GM18867 (cell line): ENCODE measurements around the gene SETBP1.

ENCODE experiments used
- ATAC-seq: cut with Tn5 transposase; IDR thresholded peaks from one replicate; pipeline ENCODE4 v1.9.1; 2021; ENCODE audit warnings: mild to moderate bottlenecking, moderate library complexity; ENCODE audit not compliant: unreplicated experiment

The SETBP1 gene

GRCh38 chr18:44957025-44957424 lies 276.3 kb downstream of the SETBP1 start:
- ATAC-seq = no peak

- ATAC-seq = no peak
Observed at GRCh38 chr18:44957461-44957860, 276.8 kb downstream of the SETBP1 start.

DNA sequence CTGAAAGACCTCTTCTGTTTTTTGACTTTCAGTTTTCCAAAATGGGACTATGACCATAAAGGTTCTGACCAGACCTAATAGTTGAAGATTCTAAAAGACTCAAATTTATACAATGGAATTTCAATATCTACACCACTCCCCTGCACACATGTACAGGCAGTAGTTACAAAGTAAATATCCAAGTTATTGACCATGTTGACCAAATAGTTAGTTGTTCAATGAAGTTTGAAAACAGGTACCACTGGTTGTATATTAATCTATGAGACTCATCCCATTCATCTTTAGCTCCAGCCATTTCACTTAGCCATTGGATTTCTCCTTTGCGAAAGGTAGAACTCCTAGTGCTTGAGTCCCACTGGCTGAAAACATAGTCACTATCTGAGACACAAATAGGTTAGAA lies 277.4 kb downstream of the SETBP1 start:
- ATAC-seq = no peak

GRCh38 chr18:44958455-44958854 lies 277.8 kb downstream of the SETBP1 start:
- no peak for ATAC-seq

GRCh38 chr18:44959013-44959412 lies 278.3 kb downstream of the SETBP1 start:
- no peak for ATAC-seq

DNA sequence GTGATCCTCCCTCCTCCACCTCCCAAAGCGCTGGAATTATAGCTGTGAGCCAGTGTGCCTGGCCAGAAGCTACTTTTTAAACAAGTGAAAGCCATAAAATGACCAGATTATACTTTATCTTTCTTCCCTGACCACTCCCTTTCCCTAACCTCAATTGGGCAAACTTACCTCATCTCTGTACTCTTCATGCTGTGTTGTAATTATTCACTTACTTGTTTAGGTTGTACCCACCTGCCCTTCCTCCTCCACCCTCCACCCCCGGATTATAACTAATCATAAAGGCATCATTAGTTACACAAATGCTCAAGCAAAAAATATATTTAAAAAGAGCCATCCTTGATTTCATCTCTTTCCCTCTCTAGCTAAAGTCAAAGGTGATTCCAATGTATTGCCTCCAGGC lies 279.9 kb downstream of the SETBP1 start:
- ATAC-seq = no peak

- ATAC-seq = peak; percentile 67
Observed at GRCh38 chr18:44961288-44961995, 280.8 kb downstream of the SETBP1 start.

DNA sequence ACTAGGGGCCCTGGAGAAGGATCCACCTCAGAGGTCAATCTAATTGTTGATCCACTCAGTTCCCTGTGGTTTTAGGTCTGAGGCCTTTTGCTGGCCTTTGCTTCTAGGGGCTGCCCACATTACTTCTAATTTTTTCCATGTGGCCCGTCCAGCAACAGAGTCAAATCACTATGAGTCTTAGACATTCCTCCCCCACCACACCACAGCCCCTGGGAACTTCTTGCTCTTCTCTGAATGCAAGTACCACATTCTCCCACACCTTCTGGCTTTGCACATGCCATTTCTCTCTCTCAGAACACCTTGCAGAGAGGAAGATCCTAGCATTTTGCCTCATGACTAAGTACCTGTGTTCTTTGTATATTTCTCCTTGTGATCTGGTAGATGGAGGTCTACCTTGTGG lies 286.9 kb downstream of the SETBP1 start:
- ATAC-seq = no peak

- no peak for ATAC-seq
Observed at GRCh38 chr18:44968336-44968735, 287.6 kb downstream of the SETBP1 start.

GRCh38 chr18:44969214-44969795 lies 288.6 kb downstream of the SETBP1 start:
- ATAC-seq = no peak

DNA sequence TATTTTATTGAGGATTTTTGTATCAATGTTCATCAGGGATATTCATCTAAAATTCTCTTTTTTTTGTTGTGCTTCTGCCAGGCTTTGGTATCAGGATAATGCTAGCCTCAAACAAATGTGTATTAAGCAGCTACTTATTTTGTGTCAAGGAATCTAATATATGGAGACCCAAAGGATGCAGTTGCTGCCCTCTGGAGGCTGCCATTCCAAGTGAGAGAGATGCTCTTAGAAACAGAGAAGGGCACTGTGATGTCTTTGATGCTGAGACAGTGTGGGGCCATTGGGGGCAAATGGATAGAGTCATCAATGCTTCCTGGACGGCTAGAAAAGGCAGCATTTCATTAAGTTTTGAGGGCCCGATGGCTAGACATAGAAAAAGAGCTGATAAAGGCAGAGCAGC lies 292.6 kb downstream of the SETBP1 start:
- no peak for ATAC-seq

- ATAC-seq = no peak
Observed at GRCh38 chr18:44974174-44974573, 293.5 kb downstream of the SETBP1 start.

DNA sequence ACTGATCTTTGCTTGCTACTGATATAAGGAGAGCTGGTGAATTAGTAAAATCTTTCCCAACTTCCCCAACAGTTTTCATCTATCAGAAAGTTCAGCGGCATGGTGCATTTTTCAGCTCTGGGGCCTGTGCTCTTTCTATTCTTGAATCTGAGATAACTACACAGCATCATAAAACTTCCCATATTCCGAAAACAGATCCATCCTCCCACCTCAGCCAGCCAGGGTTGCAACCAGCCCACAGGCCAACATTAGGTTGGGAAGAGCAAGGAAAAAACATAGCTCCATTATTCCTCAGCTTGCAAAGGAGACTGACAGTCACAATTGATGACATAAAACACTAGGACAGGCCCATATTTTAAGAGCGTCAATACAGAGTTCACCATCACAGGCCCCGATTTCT lies 297.2 kb downstream of the SETBP1 start:
- ATAC-seq = no peak

- ATAC-seq = no peak
Observed at GRCh38 chr18:44979748-44980147, 299.1 kb downstream of the SETBP1 start.

DNA sequence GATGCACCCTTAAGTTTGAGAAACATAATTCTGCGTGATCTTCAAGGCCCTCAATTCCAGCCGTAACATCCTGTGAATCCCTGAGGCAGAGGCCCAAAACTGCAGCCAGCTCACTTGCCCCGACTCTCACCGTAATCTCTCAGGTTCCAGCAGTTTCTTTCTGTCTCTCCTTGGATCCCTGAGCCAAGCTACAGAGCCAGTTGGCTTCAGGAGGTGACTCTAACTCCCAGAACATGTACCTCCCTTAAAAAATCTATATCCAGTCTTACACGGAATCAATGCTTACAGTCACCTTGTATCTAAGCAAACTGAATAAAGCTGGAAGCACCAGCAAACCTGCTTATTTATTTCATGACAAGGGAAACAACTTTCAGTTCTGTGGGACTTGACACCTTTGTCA lies 300.4 kb downstream of the SETBP1 start:
- ATAC-seq = no peak

GRCh38 chr18:44986933-44987332 lies 306.2 kb downstream of the SETBP1 start:
- no peak for ATAC-seq

DNA sequence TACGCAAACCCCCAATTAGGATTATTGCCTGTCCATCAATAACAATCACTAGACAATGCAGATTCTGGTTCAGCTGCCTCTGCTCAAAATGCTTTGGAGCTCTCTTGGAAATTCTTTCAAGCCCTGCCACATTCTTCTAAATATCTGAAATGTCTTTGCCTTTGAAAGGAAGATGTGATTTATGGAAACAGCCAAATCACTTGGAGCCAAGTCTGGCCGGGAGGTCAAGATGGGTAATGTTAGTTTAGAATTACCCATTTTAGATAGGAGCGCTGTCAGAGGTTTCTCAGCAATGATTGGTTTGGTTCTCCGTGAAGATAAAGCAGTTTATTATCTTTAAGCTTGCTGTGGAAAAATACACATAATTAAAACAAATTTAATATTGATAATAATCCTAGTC lies 306.7 kb downstream of the SETBP1 start:
- ATAC-seq = no peak

DNA sequence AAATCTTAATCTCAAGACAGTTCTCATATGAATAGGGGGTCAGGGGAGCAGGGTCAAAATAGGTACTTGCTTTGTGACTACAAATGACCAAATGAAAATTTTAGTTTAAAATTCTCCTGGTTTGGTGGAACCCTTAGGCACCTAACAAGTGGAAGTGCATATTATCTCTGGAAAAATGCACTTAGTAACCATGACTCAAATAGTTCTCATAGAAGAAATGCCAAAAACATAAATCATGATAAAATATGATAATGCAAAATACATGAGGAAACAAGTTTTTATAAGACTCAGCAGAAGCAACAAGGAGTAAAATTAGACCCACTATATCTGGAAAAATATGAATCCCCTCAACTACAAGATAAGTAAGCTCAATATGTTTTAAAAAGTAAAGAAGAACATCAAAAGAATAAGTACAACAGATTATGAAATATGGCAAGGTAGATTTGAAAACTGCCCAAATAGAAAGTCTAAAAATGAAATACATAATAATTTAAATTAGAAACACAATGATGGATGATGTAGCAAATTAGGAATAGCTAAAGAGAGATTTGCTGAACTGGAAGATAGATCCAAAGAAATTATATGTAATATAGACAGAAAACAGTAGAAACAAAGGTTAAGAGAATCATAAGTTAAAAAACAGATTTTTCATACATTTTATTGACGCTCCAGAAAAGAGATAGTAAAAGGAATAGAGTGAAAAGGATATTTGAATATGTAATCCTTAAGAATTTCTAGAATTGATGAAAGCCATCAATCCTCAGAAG lies 308.3 kb downstream of the SETBP1 start:
- ATAC-seq = no peak

GRCh38 chr18:44996261-44996660 lies 315.6 kb downstream of the SETBP1 start:
- peak; percentile 61 for ATAC-seq

GRCh38 chr18:44997174-44997573 lies 316.5 kb downstream of the SETBP1 start:
- no peak for ATAC-seq

DNA sequence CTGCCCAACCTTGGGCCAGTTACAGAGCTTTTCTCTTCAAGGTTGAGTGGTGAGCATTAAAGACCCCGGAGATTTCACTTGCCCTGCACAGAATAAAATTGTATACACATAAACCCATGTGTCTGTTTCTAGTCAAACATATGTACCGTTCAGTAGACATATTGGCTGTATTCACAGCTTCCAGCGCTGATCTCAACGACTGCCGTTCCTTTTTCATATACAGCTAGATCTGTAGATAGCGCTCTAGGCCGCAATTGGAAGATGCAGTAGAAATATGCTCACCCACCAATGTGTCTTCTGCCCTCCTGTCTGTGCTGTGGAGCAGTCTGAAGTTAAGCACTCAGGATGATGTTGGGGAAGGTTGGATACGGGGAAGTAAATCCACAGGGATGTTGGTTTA lies 317.7 kb downstream of the SETBP1 start:
- ATAC-seq = no peak

DNA sequence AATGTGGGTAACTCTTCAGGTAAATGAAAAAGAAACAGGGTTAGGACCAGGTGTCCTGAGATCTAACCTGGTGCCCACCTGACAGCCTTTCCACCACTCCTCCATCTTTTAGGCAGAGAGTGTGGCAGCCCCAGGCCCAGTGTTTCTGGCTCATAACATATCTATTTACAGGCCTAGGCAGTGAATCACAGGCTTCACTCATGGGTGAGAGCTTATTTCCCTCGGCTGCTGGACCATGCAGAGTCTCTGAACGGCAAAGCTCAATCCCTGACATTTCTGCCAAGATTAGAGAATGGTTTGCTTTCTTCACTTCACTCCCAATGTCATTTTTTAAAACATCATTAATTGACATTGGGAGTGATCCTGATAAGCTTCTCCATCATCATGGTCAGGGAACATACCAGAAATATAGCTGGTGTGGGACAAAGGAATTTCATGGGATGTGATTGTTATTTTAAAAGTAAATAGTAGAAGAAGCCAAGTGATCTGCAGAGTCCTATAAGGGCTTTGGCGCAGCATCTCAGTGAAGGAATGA lies 323.9 kb downstream of the SETBP1 start:
- no peak for ATAC-seq
